Measurements from ENCODE around the gene CAMTA1.

Gene CAMTA1

DNA sequence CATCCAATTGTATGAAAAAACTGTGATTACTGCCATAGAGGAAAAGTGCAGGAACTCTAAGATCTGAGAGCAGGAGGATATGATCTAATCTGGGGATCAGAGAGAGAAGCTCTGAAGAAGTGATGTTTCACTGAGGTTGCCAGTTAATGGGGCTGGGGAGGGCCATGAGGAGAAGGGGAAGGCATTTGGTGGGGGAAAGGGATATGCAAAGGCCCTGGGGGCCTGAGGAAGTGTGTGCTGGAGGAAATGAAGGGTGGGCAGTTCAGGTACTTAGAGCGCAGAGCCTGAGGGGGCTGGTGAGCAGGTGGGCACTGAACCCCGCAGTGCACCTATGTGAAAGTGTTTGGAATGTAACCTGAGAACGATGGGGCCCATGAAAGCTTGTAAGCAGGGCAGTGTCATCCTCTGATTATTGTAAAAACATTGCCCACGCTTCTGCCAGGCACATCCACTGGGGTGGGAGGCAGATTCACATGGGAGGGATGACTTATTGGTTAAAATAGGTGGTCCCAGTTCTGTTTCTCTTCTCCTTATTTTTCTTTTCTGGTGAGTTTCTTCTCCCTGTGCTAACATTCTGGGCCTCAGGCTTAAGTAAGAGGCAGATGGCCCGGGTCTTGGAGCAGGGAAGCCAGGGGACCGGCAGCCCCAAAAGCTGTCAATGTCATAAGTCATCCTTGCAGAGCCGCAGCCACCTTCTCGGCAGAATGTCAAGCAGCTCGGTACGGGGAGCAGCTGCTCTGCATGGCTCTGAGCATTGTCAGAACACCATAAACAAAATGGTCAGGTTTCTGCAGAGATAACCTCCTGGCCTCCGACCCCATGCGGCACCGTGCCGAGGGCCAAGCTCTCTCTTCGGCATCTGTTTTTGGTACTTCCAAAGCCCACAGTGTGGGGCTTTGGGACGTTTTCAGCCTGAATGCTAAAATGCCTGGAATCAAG is 493.8 kb downstream of the CAMTA1 start:
- no peak for DNase-seq

GRCh38 chr1:7279769-7280168 is 494.5 kb downstream of the CAMTA1 start:
- DNase-seq, result no peak

GRCh38 chr1:7280347-7280960 is 495.2 kb downstream of the CAMTA1 start:
- no peak for DNase-seq

DNA sequence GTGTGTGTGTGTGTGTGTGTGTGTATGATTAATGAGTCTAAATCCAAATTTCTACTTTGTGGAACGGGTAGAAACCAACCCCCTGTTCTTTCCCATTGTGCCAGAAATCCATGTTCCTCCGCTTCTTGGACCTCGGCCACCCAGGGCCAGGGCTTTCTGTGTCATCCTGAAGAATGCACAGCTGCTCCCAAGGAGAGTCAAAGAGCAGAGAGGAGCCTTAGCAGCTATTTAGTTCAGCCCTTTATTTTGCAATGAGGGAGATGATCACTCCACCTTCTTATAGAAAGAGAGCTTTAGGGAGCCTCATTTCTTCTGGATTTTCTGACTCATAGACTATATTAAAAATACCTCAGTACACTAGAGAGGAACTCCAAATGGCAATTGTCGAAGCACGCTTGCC is 496.6 kb downstream of the CAMTA1 start:
- no peak for DNase-seq

DNA sequence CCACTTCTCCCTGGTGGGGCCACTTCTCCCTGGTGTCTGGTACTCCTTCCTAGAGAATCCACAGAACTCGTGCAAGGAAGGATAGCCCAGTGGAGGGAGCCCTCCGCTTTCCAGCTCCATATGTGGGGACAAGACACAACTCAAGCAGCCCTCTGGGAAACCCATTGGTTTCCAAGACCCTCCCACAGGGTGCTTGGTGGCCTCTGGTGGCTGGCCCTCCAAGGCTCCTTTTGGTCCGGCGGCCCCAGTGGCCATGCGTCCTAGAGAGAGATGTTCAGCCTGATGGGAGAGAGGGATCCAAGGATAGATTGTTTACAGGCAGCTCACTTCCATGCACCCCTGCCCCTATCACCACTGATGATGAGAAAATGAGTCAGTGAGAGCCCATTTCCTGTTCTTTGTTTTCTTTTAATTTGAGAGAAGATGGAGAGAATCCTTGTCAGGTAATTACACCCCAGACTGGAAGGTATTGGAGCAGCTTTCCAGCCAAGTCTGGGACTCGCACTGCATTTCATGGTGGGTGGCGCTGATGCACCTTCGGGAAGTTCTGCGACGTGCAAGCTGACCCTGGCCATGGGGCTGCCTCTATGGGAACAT is 499.7 kb downstream of the CAMTA1 start:
- DNase-seq, result no peak

DNA sequence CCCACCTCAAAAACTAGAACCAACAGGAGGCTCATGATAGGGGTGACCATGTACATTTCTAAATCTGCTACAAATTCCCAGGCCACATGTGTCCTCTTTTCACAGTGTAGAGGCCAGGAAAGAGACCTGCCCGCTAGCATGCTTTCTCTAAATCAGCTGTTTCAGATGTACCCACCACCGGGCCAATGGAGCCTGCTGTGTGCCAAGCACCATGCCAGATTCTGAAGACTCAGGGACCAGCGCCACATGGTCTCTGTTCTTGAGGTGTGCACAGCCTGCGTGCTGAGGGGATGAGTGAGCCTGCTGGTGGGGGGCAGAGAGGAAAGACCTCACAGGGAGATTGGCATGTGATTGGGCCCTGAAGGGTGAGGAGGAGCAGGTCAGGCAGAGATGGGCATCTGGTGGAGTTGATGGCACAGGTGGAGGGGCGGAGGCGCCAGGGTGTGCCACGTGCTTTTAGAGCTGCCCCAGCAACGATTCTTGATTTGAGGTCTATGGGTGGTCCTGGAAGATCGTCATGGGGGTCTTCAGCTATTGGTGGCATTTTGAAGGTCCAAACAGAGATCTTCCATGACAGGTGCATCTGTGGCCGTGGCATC is 500.7 kb downstream of the CAMTA1 start:
- no peak for DNase-seq

GRCh38 chr1:7287013-7287412 is 501.8 kb downstream of the CAMTA1 start:
- no peak for DNase-seq

DNA sequence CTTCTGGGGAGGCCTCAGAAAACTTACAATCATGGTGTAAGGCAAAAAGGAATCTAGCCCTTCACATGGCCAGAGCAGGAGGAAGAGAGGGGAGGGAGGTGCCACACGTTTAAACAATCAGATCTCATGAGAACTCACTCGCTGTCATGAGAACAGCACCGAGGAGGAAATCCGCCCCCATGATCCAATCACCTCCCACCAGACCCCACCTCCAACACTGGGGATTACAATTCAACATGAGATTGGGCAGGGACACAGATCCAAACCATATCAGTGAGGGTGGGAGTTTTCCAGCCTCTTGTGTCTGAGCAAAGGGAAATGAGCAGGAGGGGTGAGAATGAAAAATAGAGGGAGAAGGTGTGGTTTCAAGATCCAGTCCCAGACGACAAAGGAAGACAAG is 503.7 kb downstream of the CAMTA1 start:
- DNase-seq, result no peak

GRCh38 chr1:7289694-7290093 is 504.4 kb downstream of the CAMTA1 start:
- no peak for DNase-seq

- DNase-seq, result no peak
Measured at GRCh38 chr1:7290971-7291970, 506.0 kb downstream of the CAMTA1 start.

GRCh38 chr1:7292036-7292681 is 506.9 kb downstream of the CAMTA1 start:
- no peak for DNase-seq

GRCh38 chr1:7292714-7293419 is 507.6 kb downstream of the CAMTA1 start:
- DNase-seq, result no peak

DNA sequence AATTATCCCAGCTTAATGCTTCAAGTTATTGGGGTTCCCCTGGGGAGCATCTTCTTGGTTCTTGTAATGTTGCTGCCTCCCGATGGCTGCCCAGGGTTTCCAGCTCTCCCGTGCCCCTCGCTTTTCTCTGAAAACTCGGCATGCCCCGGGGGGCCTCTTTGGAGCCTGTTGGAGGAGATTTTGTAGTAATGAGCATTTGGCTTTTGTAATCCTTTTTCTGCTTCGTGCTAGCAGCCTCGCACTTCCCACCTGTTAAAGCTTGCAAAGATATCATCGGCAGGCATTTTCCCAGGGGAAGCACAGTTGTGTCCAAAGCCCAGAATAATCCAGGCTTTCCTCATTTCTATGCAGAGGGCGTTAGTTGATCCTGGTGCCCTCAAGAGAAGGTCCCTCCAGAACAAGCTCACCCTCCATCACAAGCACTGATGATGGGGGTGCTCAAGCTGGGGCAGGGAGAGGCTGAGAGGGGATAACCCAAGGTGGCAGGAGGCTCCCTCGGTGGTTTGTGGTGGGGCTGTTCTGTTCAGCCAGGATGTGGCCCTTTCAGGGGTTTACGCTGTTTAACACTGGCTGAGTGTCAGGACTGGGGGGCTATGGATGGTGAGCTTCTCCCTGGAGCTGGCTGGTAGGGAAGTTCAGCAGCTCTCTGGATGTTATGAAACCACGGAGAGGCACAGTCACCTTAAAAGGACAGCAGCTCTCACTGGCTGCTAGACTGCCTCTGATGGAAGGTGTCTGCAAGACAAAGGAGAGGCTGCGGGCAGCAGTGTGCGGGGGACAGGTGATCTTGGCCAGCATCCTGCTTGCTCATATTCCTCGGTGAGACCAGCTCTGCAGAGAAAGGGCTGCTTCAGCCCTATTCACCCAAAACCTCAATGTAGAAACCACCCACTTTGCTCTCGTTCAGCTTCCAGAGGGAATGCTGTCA is 508.7 kb downstream of the CAMTA1 start:
- DNase-seq, result no peak

DNA sequence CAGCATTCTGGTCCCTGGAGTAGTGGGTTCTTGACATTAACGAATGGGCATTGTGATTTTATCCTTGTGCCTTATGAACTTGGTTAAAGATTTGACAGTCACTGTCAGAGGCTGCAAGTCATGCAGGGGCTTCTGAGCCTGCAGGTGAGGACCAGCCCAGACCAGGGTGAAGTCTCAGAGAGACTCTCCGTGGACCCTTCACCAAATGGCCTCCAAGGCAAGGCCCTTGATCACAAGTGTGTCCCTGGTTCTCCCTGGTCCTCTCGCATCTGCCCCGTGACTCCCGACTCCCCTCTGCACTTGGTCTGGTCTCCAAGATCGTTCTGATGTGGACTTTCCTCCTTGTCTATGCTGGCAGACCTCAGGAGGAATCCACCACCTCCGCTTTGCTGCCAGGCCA is 509.4 kb downstream of the CAMTA1 start:
- DNase-seq, result no peak

- no peak for DNase-seq
Measured at GRCh38 chr1:7295946-7296345, 510.7 kb downstream of the CAMTA1 start.

- DNase-seq, result no peak
Measured at GRCh38 chr1:7296968-7297367, 511.7 kb downstream of the CAMTA1 start.

DNA sequence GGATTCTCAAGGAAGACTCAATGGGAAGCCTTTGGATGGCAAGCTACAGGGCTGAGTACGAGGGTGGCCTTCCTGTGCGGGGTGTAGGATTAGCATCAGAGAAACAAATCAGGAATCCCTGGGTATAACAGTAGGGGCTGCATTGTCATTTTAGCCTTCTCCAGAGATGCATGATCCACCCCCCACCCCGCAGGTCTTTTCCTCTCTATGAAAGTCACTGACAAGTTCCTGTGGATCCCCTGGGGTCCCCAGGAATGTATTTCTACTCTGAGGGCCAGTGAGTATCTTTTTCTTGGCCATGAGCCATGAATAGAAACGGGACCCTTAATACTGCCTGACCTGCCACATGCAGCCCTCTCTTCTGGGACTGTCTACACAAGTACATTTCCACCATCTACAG is 512.9 kb downstream of the CAMTA1 start:
- DNase-seq, result no peak

DNA sequence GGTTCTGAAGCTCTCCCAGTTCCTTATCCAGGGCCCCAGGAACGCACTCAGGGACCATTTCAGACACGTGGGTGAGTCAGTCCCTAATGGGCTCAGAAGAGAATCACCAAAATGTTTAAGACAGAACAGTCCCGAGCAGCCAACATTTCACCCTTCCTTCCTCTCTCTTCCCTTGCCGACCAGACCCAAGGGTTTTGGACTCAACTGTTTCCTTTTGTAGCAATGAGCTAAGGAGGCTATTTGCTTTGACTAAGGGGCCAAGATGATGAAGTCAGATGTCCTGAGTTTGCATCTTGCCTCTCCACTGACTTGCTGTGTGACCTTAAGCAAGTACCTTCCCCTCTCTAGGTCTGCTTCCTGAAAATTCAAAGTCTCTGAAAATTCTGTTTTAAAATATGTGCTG is 513.5 kb downstream of the CAMTA1 start:
- DNase-seq, result no peak

DNA sequence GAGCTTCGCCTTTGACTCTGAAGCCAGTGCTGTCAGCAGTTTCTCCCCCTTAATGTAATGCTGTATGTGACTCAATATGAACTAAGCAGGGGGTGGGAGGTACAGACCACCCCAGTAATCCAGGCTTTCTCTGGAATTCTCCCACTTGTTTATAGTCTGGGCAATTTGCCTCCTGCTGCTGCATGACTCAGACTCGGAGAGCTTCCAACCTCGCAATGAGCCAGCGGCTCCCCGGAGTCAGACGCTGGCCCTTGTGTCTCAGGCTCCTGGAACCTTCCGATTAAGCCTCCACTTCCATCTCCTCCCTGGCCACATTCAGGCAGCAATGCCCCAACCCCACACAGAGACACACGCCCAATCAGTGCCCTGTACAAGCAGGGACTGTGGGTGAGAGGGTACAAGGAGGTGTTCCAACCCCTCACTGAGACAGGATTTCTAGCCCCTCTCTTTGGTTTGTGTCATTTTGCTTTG is 514.1 kb downstream of the CAMTA1 start:
- no peak for DNase-seq

DNA sequence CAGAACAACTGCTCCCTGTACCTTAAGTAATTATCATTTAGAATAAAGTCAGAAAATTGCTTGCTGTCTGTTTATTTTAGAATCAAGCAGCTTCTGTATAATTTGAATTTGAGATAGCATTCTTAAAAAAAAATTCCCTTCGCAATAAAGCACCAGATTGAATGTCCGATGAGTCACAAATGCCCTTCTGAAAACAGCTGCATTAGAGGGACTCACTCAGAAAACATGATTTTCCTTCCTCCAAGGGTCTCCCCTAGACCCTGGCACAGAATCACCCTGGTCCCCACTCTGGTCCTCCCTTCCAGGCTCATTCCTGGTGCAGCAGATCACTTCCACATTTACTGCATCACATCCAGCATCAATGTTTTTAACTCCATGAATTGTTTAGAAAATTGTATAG is 514.7 kb downstream of the CAMTA1 start:
- no peak for DNase-seq

Data from NCI-H1930 (cell line).